RWPE1 (cell line): ENCODE measurements around the gene CMC4.
A peak's percentile ranks its signal among the peaks of the same experiment; 100 is the strongest.

Experiments
- CTCF ChIA-PET: fragments of 350-600 bp; sonication (Branson Sonifier 250); formaldehyde crosslinking; extraction: SDS; loops from one replicate; lab custom pipeline; 2021; lab: Yijun Ruan, JAX
- POLR2A ChIA-PET: fragments of 400-600 bp; formaldehyde crosslinking; extraction: SDS; loops from one replicate; lab custom pipeline; 2020; ENCODE audit warnings: antibody characterized with exemption; ENCODE audit not compliant: low non-redundant PET; lab: Yijun Ruan, JAX
- DNase-seq: peaks from one replicate; pipeline ENCODE4 v3.0.0; 2012; ENCODE audit warnings: low spot score
- H3K27ac ChIP-seq: fragments of 450-650 bp; 2 replicates; pipeline ENCODE4 v1.5.1; 2017
- CTCF ChIP-seq: fragments of 450-650 bp; conservative IDR thresholded peaks from 2 replicates; pipeline ENCODE4 v1.5.1; 2017; ENCODE audit warnings: low read depth, mild to moderate bottlenecking

CMC4 gene

GRCh38 chrX:155026727-155027508, 44.0 kb downstream of the CMC4 start, which contains the start of gene FUNDC2:
TSS of gene FUNDC2 (plus strand) at chrX:155026844. CDS start at chrX:155026939, 95 bp downstream.
- CTCF ChIA-PET, result no interaction called here
- POLR2A ChIA-PET, result no interaction called here

GRCh38 chrX:155026420-155026726, 44.6 kb downstream of the CMC4 start:
- CTCF ChIA-PET, result no interaction called here

More at GRCh38 chrX:155026727-155027508, 44.0 kb downstream of the CMC4 start, which contains the start of gene FUNDC2:
- H3K27ac ChIP-seq, result peak within 1 kb of the TSS; percentile 96
- DNase-seq, result peak; percentile 86
- no peak for TF ChIP-seq CTCF

GRCh38 chrX:155023907-155024833, 46.8 kb downstream of the CMC4 start:
- no peak for TF ChIP-seq CTCF
- H3K27ac ChIP-seq, result no peak overlapping the region
- ChIA-PET CTCF (no interaction called here), POLR2A (no interaction called here)
- no peak for DNase-seq

More at GRCh38 chrX:155026420-155026726, 44.6 kb downstream of the CMC4 start:
- no peak for TF ChIP-seq CTCF
- POLR2A ChIA-PET, result no interaction called here
- peak overlapping the region; percentile 96 for H3K27ac ChIP-seq
- DNase-seq, result no peak

GRCh38 chrX:155022585-155022984, 48.4 kb downstream of the CMC4 start, which contains the start of gene F8:
TSS of gene F8 (minus strand) at chrX:155022723. CDS start at chrX:155022552, 171 bp downstream.
- TF ChIP-seq CTCF, result no peak
- CTCF ChIA-PET, result interaction anchor here (0.7 kb wide), 1 partner anchor 342 kb away, joined by 3 read pairs; no protein-coding TSS in a partner anchor
- no peak for DNase-seq
- POLR2A ChIA-PET, result no interaction called here
- no peak within 1 kb of the TSS for H3K27ac ChIP-seq

DNA sequence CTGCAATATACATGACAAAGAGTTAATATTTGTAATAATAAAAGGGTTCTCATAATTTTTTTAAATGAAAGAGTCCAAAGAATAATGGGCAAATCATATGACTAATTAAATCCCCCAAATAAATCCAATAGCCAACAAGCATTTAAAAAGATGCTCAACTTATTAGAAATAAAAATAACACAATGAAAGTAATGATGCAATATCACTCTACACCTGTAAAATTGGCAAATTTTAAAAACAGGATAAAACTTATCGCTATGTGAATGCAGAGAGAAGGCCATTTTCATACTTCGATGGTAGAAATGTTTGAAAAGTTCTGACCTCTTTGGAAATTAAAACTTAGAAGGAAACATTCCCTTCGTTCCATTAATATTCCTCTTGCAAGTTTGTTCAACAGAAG, 50.3 kb downstream of the CMC4 start:
- no peak overlapping the region for H3K27ac ChIP-seq
- DNase-seq, result no peak
- ChIA-PET CTCF (no interaction called here), POLR2A (no interaction called here)
- no peak for TF ChIP-seq CTCF
